Measurements from ENCODE around the gene MOXD1. TPM values are rescaled to one million over a fixed set of nuclear protein-coding genes. Genes with fewer than 3 reads are reported as not detected.

Gene MOXD1
- polyA plus RNA-seq, 1 donor from 2014 or later, result 14.7 TPM

GRCh38 chr6:132275066-132275970, 126.0 kb downstream of the MOXD1 start:
- no peak overlapping the region for H3K4me2 ChIP-seq (ENCODE audit: low read length)
- no peak for TF ChIP-seq POLR2AphosphoS5 (IDR thresholded peaks at IDR 0.05)
- TF ChIP-seq TAF1 (IDR thresholded peaks at IDR 0.05; ENCODE audit: low read depth), result no peak
- H3K9me2 ChIP-seq (ENCODE audit: insufficient read depth, low read length), result no peaks in the 10 kb centered on the region

GRCh38 chr6:132272776-132273175, 128.5 kb downstream of the MOXD1 start:
- no peaks in the 10 kb centered on the region for H3K27me3 ChIP-seq (ENCODE audit: insufficient read depth, low read depth, low read length)
- no peak overlapping the region for H3K9ac ChIP-seq (ENCODE audit: low read length)
- no peak overlapping the region for H3K4me3 ChIP-seq (ENCODE audit: low read length)
- H3K27ac ChIP-seq (ENCODE audit: low read length), result no peak overlapping the region
- no peak for TF ChIP-seq CTCF (IDR thresholded peaks at IDR 0.05; ENCODE audit: poor library complexity, severe bottlenecking)
- no peak for TF ChIP-seq SMC3 (conservative IDR thresholded peaks at IDR 0.05; ENCODE audit: poor library complexity)
- no peak for TF ChIP-seq EP300 (conservative IDR thresholded peaks at IDR 0.05; ENCODE audit: poor library complexity, severe bottlenecking)
- no peak for TF ChIP-seq MXI1 (conservative IDR thresholded peaks at IDR 0.05; ENCODE audit: poor library complexity, severe bottlenecking)
- TF ChIP-seq REST (IDR thresholded peaks at IDR 0.05; ENCODE audit: borderline replicate concordance), result no peak
- no peak for TF ChIP-seq TAF1 (IDR thresholded peaks at IDR 0.05; ENCODE audit: low read depth)
- TF ChIP-seq POLR2AphosphoS5 (IDR thresholded peaks at IDR 0.05), result no peak
- no peak for TF ChIP-seq RAD21 (conservative IDR thresholded peaks at IDR 0.05)
- no peak for TF ChIP-seq EZH2 (IDR thresholded peaks at IDR 0.05; ENCODE audit: borderline replicate concordance, insufficient read depth, low read length, poor library complexity, severe bottlenecking)
- H3K9me2 ChIP-seq (ENCODE audit: insufficient read depth, low read length), result no peaks in the 10 kb centered on the region
- H3K79me2 ChIP-seq (replicated peaks; ENCODE audit: insufficient read depth, low read length), result no peaks in the 10 kb centered on the region
- H4K20me1 ChIP-seq (ENCODE audit: insufficient read depth), result no peaks in the 10 kb centered on the region
- H3K36me3 ChIP-seq (ENCODE audit: insufficient read depth, low read length), result no peaks in the 10 kb centered on the region
- H3F3A ChIP-seq (ENCODE audit: insufficient read depth, low read length, poor library complexity, severe bottlenecking), result no peaks in the 10 kb centered on the region
- no peaks in the 10 kb centered on the region for H3K9me3 ChIP-seq (ENCODE audit: low read length)
- no peak overlapping the region for H3K4me2 ChIP-seq (ENCODE audit: low read length)
- H2AFZ ChIP-seq (ENCODE audit: low read depth, low read length), result no peak overlapping the region

More at GRCh38 chr6:132275066-132275970, 126.0 kb downstream of the MOXD1 start:
- Histone ChIP-seq H3K27me3 (ENCODE audit: insufficient read depth, low read depth, low read length) (no peaks in the 10 kb centered on the region), H3K27ac (ENCODE audit: low read length) (no peak overlapping the region), H3K79me2 (replicated peaks; ENCODE audit: insufficient read depth, low read length) (no peaks in the 10 kb centered on the region), H3F3A (ENCODE audit: insufficient read depth, low read length, poor library complexity, severe bottlenecking) (no peaks in the 10 kb centered on the region), H3K9me3 (ENCODE audit: low read length) (no peaks in the 10 kb centered on the region), H3K9ac (ENCODE audit: low read length) (no peak overlapping the region), H2AFZ (ENCODE audit: low read depth, low read length) (no peak overlapping the region), H3K4me3 (ENCODE audit: low read length) (no peak overlapping the region), H4K20me1 (ENCODE audit: insufficient read depth) (no peaks in the 10 kb centered on the region), H3K36me3 (ENCODE audit: insufficient read depth, low read length) (no peaks in the 10 kb centered on the region)
